Heart left ventricle (tissue), 16 donors: ENCODE data around the gene CLEC2B. TPM values are rescaled to one million over a fixed set of nuclear protein-coding genes. Genes with fewer than 3 reads are reported as not detected.

Experiments used
- ATAC-seq, 4 donors: fragments of 200-7000 bp; cut with Tn5 transposase; one replicate each; pipeline ENCODE4 v1.9.1; 2020 to 2022; ENCODE audit warnings: moderate library complexity in 4 of 4, mild to moderate bottlenecking in 3 of 4, moderate number of reproducible peaks in 1 of 4
- DNase-seq, 5 donors: peaks; one replicate each; pipeline ENCODE4 v3.0.0-alpha.2; 2020
- H3K27ac ChIP-seq, 12 donors: fragments of 200-600 bp; sonication (generic) in 4 of 12; one replicate each; pipeline versions ENCODE4 v1.5.0 to v1.8.0; 2016 to 2022; ENCODE audit warnings: mild to moderate bottlenecking in 2 of 12
- H3K27me3 ChIP-seq, 9 donors: fragments of 200-600 bp; sonication (generic) in 2 of 9; one replicate each; pipeline versions ENCODE4 v1.5.1 to v1.8.0; 2016 to 2022; ENCODE audit warnings: mild to moderate bottlenecking in 3 of 9
- H3K36me3 ChIP-seq, 9 donors: fragments of 200-600 bp; sonication (generic) in 2 of 9; one replicate each; pipeline versions ENCODE4 v1.5.0 to v1.8.0; 2018 to 2022; ENCODE audit warnings: mild to moderate bottlenecking in 2 of 9
- H3K4me1 ChIP-seq, 12 donors: fragments of 200-600 bp; sonication (generic) in 4 of 12; one replicate each; pipeline versions ENCODE4 v1.5.0 to v1.8.0; 2016 to 2022; ENCODE audit warnings: mild to moderate bottlenecking in 3 of 12
- H3K4me3 ChIP-seq, 12 donors: fragments of 200-600 bp; sonication (generic) in 4 of 12; one replicate each; pipeline versions ENCODE4 v1.5.0 to v1.8.0; 2017 to 2022; ENCODE audit warnings: mild to moderate bottlenecking in 9 of 12, moderate library complexity in 4 of 12
- H3K9me3 ChIP-seq, 12 donors: fragments of 200-600 bp; sonication (generic) in 4 of 12; one replicate each; pipeline versions ENCODE4 v1.5.0 to v1.8.0; 2016 to 2022; ENCODE audit warnings: mild to moderate bottlenecking in 1 of 12
- POLR2A ChIP-seq, 2 donors: fragments of 450-650 bp; IDR thresholded peaks; one replicate each; pipeline ENCODE4 v1.6.1; 2017; ENCODE audit warnings: antibody characterized with exemption in 2 of 2, mild to moderate bottlenecking in 2 of 2, moderate library complexity in 2 of 2
- WGBS, 4 donors: extraction: QIAGEN DNeasy Blood & Tissue Kit in 2 of 4; methylation state at CpG; one replicate each; pipeline versions ENCODE4 v1.1.5 to v1.1.7; 2013 to 2018; 5-methylcytosine and 5-hydroxymethylcytosine counted together
- intact Hi-C, 10 donors: fragments of 100-400 bp; cut with DNase I; formaldehyde crosslinking; loops; one replicate each; pipeline versions ENCODE4 v1.11.1 to v1.14.2; 2022
- polyA plus RNA-seq, 2 donors: library from polyadenylated mRNA; stranded (reverse); fragments of 200-250 nt; gene quantifications; one replicate each; pipeline ENCODE4 v1.2.3, GENCODE V29; 2013
- total RNA-seq, 9 donors: library from RNA; depleted of rRNA in 2 of 9; stranded (reverse); fragments of >200 nt in 2 of 9; fragmentation: NEBNext Ultra II Directional in 3 of 9; extraction: Animal tissue kit (Norgen Biotek cat#: 25700) in 3 of 9; gene quantifications; one replicate each; pipeline versions ENCODE4 v1.1.0 to v1.2.4, GENCODE V29; 2016 to 2023
- TF ChIP-seq, protein P1 (sequence below), 12 donors: fragments of 200-600 bp; sonication (generic) in 4 of 12; IDR thresholded peaks; one replicate each; pipeline versions ENCODE4 v1.5.0 to v1.8.0; 2018 to 2022; ENCODE audit warnings: antibody characterized with exemption in 12 of 12, mild to moderate bottlenecking in 5 of 12
- donor health status: ischemic (EF 13 %, LVEDD 7.1; RV severe dilation, severe dysfunction).
- donor health status: healthy with polysubstance abuse.
- donor health status: DM: no; HTN: yes; CAD: no.
- donor health status: DM: no; HTN: no; CAD: no.
- donor health status: ischemic (EF 25% LVEDD 6.9; RV normal size, moderate dysfunction).
- donor health status: ischemic (EF 25% LVEDD 5.7; RV mildly dilated, moderate dysfunction).
- donor health status: healthy.
- donor health status: DM: yes; HTN: yes; CAD: no.
- donor health status: ischemic (EF 35%, LVEDD 5.7; RV mildly dilated, moderate dysfunction).
- donor health status: nonischemic (EF 11% LVEDD 7.7; RV severe dilation, severe dysfunction).
- donor health status: DM: yes; HTN: yes; CAD: no.
- donor health status: PGD.
- donor health status: ischemic (EF 29% LVEDD 5.4; RV normal size, mild dysfunction).
- donor health status: nonischemic (EF 23%, LVEDD 6.1; RV moderate dilation, normal function).

Gene CLEC2B
- total and polyA plus RNA-seq, 11 donors: 2.7 to 18.8 (median 4.5) TPM

- DNase-seq (no peak), ATAC-seq (no peak)
- no peaks in the 10 kb centered on the region for H3K36me3 ChIP-seq
- 41 to 47% (median 44%) methylated on average over 6 of the region's 6 CpGs for WGBS, 4 donors
- H3K4me1 ChIP-seq: no peaks in the 10 kb centered on the region
- peaks cover 0 to 5% (median 0%) of the 10 kb centered on the region in 9 donors for H3K27me3 ChIP-seq
- H3K9me3 ChIP-seq: no peaks in the 10 kb centered on the region
- H3K4me3 ChIP-seq: no peak overlapping the region
- intact Hi-C loops: no loop called here
- TF ChIP-seq POLR2A (IDR thresholded peaks at IDR 0.05): no peak
- TF ChIP-seq, protein P1, sequence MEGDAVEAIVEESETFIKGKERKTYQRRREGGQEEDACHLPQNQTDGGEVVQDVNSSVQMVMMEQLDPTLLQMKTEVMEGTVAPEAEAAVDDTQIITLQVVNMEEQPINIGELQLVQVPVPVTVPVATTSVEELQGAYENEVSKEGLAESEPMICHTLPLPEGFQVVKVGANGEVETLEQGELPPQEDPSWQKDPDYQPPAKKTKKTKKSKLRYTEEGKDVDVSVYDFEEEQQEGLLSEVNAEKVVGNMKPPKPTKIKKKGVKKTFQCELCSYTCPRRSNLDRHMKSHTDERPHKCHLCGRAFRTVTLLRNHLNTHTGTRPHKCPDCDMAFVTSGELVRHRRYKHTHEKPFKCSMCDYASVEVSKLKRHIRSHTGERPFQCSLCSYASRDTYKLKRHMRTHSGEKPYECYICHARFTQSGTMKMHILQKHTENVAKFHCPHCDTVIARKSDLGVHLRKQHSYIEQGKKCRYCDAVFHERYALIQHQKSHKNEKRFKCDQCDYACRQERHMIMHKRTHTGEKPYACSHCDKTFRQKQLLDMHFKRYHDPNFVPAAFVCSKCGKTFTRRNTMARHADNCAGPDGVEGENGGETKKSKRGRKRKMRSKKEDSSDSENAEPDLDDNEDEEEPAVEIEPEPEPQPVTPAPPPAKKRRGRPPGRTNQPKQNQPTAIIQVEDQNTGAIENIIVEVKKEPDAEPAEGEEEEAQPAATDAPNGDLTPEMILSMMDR (IDR thresholded peaks at IDR 0.05): no peak
- no peak overlapping the region for H3K27ac ChIP-seq
Measured at GRCh38 chr12:9895215-9895971, 26.2 kb upstream of the CLEC2B start.

- no peak for TF ChIP-seq POLR2A (IDR thresholded peaks at IDR 0.05)
- TF ChIP-seq, protein P1 (IDR thresholded peaks at IDR 0.05): no peak
- Histone ChIP-seq H3K27ac (no peak overlapping the region), H3K27me3 (no peaks in the 10 kb centered on the region), H3K4me3 (no peak overlapping the region), H3K4me1 (no peaks in the 10 kb centered on the region), H3K9me3 (no peaks in the 10 kb centered on the region), H3K36me3 (no peaks in the 10 kb centered on the region)
- DNase-seq: no peak
- WGBS, 4 donors: 54 to 64% (median 58%) methylated on average over 4 of the region's 4 CpGs
- ATAC-seq: no peak
- intact Hi-C loops: no loop called here
Measured at GRCh38 chr12:9888665-9889273, 19.6 kb upstream of the CLEC2B start.

DNA sequence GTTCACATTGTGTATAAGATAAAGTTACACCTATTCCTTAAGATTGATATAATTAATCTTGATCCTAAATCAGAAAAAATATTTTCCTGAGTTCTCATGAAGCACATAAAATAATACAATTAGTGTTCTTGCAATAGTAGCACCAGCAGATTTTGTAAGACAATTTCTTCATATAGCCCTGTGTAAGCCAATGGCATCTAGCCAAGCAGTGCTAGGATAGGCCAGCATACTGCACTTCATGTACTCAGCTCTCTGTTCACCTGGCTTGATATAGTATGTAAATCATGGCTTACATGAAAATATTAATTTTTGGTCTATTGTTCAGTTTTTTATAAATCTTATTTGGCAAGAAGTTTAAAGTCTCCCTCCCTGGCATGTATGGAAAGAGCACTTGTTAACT lies 14.0 kb upstream of the CLEC2B start:
- Histone ChIP-seq H3K27me3 (no peaks in the 10 kb centered on the region), H3K36me3 (no peaks in the 10 kb centered on the region), H3K4me1 (no peaks in the 10 kb centered on the region), H3K4me3 (no peak overlapping the region), H3K27ac (no peak overlapping the region), H3K9me3 (no peaks in the 10 kb centered on the region)
- DNase-seq (no peak), ATAC-seq (no peak)
- TF ChIP-seq, protein P1 (IDR thresholded peaks at IDR 0.05): no peak
- TF ChIP-seq POLR2A (IDR thresholded peaks at IDR 0.05): no peak
- intact Hi-C loops: no loop called here

GRCh38 chr12:9881988-9882387 lies 12.8 kb upstream of the CLEC2B start:
- Histone ChIP-seq H3K4me1 (no peaks in the 10 kb centered on the region), H3K9me3 (no peaks in the 10 kb centered on the region), H3K27me3 (no peaks in the 10 kb centered on the region), H3K27ac (no peak overlapping the region), H3K4me3 (no peak overlapping the region), H3K36me3 (no peaks in the 10 kb centered on the region)
- TF ChIP-seq, protein P1 (IDR thresholded peaks at IDR 0.05): no peak
- TF ChIP-seq POLR2A (IDR thresholded peaks at IDR 0.05): no peak
- ATAC-seq (no peak), DNase-seq (no peak)
- 92 to 93% (median 93%) methylated on average over 5 of the region's 5 CpGs for WGBS, 4 donors
- intact Hi-C loops: no loop called here
